ENCODE measurements around the gene SCO1. TPM values are rescaled to one million over a fixed set of nuclear protein-coding genes. Genes with fewer than 3 reads are reported as not detected.
"Not testable (repeated sequence)": the region's sequence is repeated elsewhere in the genome, so short reads cannot be mapped to it uniquely, and the experiment has no call there.

SCO1 gene
- total RNA-seq, 1 experiment from 2014 or later, result 60.3 TPM

- Histone ChIP-seq H2BK15ac (ENCODE audit: low read depth, low read length) (no peak overlapping the region), H4K5ac (ENCODE audit: insufficient read length, low read depth, low read length) (no peak overlapping the region), H2BK12ac (ENCODE audit: insufficient read length, low read depth, low read length) (no peak overlapping the region), H3K4me2 (ENCODE audit: insufficient read depth, insufficient read length, low read length) (no peak overlapping the region), H4K8ac (replicated peaks; ENCODE audit: insufficient read length, low read depth, low read length) (no peak overlapping the region), H3K79me1 (ENCODE audit: insufficient read depth, low read depth, low read length, poor library complexity, severe bottlenecking) (no peaks in the 10 kb centered on the region), H3K4me1 (ENCODE audit: insufficient read depth, low read length) (no peaks in the 10 kb centered on the region; the same call in 1 of the 2 replicates), H3K23me2 (ENCODE audit: insufficient read length, low read depth, low read length, poor library complexity, severe bottlenecking) (no peaks in the 10 kb centered on the region), H2BK5ac (ENCODE audit: insufficient read length, low read length) (no peak overlapping the region), H4K91ac (ENCODE audit: insufficient read length, low read depth, low read length) (no peak overlapping the region), H4K20me1 (ENCODE audit: control insufficient read depth, insufficient read depth, insufficient read length) (no peaks in the 10 kb centered on the region), H3K9ac (ENCODE audit: extremely low read depth, insufficient read length, low read length) (no peak overlapping the region), H3K27ac (ENCODE audit: insufficient read length, low read depth, low read length) (no peak overlapping the region), H3K56ac (ENCODE audit: insufficient read length, low read depth, low read length) (no peak overlapping the region), H3K23ac (ENCODE audit: insufficient read length, low read depth, low read length) (no peak overlapping the region), H3K79me2 (ENCODE audit: insufficient read depth, low read length) (no peaks in the 10 kb centered on the region), H3K27me3 (ENCODE audit: insufficient read depth, low read length) (no peaks in the 10 kb centered on the region), H2AFZ (ENCODE audit: low read length) (no peak overlapping the region), H3T11ph (ENCODE audit: low read length) (no peak overlapping the region), H3K18ac (ENCODE audit: insufficient read length, low read depth, low read length) (no peak overlapping the region), H3K4ac (ENCODE audit: low read depth, low read length) (no peak overlapping the region), H3K14ac (ENCODE audit: insufficient read depth, low read length) (no peak overlapping the region), H2BK20ac (ENCODE audit: low read depth, low read length, poor library complexity, severe bottlenecking) (no peak overlapping the region), H3K9me3 (ENCODE audit: control insufficient read depth, low read depth, low read length) (no peaks in the 10 kb centered on the region), H2BK120ac (ENCODE audit: low read depth, low read length, poor library complexity, severe bottlenecking) (no peak overlapping the region), H2AK5ac (ENCODE audit: insufficient read length, low read length) (no peak overlapping the region)
- Mint-ChIP-seq H3K9me3 (peaks cover 0 to 2% of the 10 kb centered on the region in 2 experiments; a peak in 4 of 5 replicates), H3K27ac (no peak overlapping the region; a peak in 1 of 7 replicates), H3K36me3 (ENCODE audit: insufficient read depth in 1 of 3, low read depth in 3 of 3) (peaks cover 0 to 4% (median 2%) of the 10 kb centered on the region in 3 experiments; a peak in 4 of 7 replicates), H3K4me3 (no peak overlapping the region), H3K4me1 (peaks cover 23 to 28% of the 10 kb centered on the region in 2 experiments), H3K27me3 (ENCODE audit: low read depth) (peaks cover 1% of the 10 kb centered on the region; the same call in 1 of the 2 replicates)
- TF ChIP-seq CTCF (conservative IDR thresholded peaks at IDR 0.05), result no peak
- WGBS (ENCODE audit: extremely low coverage, insufficient read length, low lambda C conversion rate), result no CpG with 5 or more reads among the region's 3 CpGs
- DNase-seq, result peak; percentile 19
These were observed 36.3 kb upstream of the SCO1 start for GRCh38 chr17:10733666-10734065.

GRCh38 chr17:10732121-10732520 lies 34.8 kb upstream of the SCO1 start:
- not testable (repeated sequence) for H3K27ac ChIP-seq (ENCODE audit: insufficient read length, low read depth, low read length); H3K4ac ChIP-seq (ENCODE audit: low read depth, low read length); H2BK12ac ChIP-seq (ENCODE audit: insufficient read length, low read depth, low read length); H3K79me2 ChIP-seq (ENCODE audit: insufficient read depth, low read length); H3K79me1 ChIP-seq (ENCODE audit: insufficient read depth, low read depth, low read length, poor library complexity, severe bottlenecking); H2BK5ac ChIP-seq (ENCODE audit: insufficient read length, low read length); H2BK20ac ChIP-seq (ENCODE audit: low read depth, low read length, poor library complexity, severe bottlenecking); H3K27ac Mint-ChIP-seq; H3K4me1 ChIP-seq (ENCODE audit: insufficient read depth, low read length); H3K4me3 Mint-ChIP-seq; H3K14ac ChIP-seq (ENCODE audit: insufficient read depth, low read length); H3K23ac ChIP-seq (ENCODE audit: insufficient read length, low read depth, low read length); H3T11ph ChIP-seq (ENCODE audit: low read length); H2AK5ac ChIP-seq (ENCODE audit: insufficient read length, low read length); H3K9me3 ChIP-seq (ENCODE audit: control insufficient read depth, low read depth, low read length); H3K4me2 ChIP-seq (ENCODE audit: insufficient read depth, insufficient read length, low read length); H4K5ac ChIP-seq (ENCODE audit: insufficient read length, low read depth, low read length); H3K56ac ChIP-seq (ENCODE audit: insufficient read length, low read depth, low read length); H3K27me3 ChIP-seq (ENCODE audit: insufficient read depth, low read length); H4K91ac ChIP-seq (ENCODE audit: insufficient read length, low read depth, low read length); H4K20me1 ChIP-seq (ENCODE audit: control insufficient read depth, insufficient read depth, insufficient read length); H4K8ac ChIP-seq (replicated peaks; ENCODE audit: insufficient read length, low read depth, low read length); H3K23me2 ChIP-seq (ENCODE audit: insufficient read length, low read depth, low read length, poor library complexity, severe bottlenecking); H2BK120ac ChIP-seq (ENCODE audit: low read depth, low read length, poor library complexity, severe bottlenecking); H3K27me3 Mint-ChIP-seq (ENCODE audit: low read depth); H2AFZ ChIP-seq (ENCODE audit: low read length); H3K9ac ChIP-seq (ENCODE audit: extremely low read depth, insufficient read length, low read length); H2BK15ac ChIP-seq (ENCODE audit: low read depth, low read length); H3K36me3 Mint-ChIP-seq (ENCODE audit: insufficient read depth in 1 of 3, low read depth in 3 of 3); H3K9me3 Mint-ChIP-seq; H3K18ac ChIP-seq (ENCODE audit: insufficient read length, low read depth, low read length)
- DNase-seq, result peak; percentile 19
- WGBS (ENCODE audit: extremely low coverage, insufficient read length, low lambda C conversion rate), result no CpG with 5 or more reads among the region's 6 CpGs
- peaks cover 21 to 22% of the 10 kb centered on the region in 2 experiments for H3K4me1 Mint-ChIP-seq
